PC-3 (cell line): ENCODE data around the gene EYS. TPM values are rescaled to one million over a fixed set of nuclear protein-coding genes. Genes with fewer than 3 reads are reported as not detected.

Experiments
- ATAC-seq: fragments of 200-7000 bp; cut with Tn5 transposase; 2 replicates; pipeline ENCODE4 v1.9.1; 2020; ENCODE audit warnings: mild to moderate bottlenecking, moderate library complexity
- BruUV-seq: library from RNA; stranded (reverse); fragments of 400-500 nt; replicated peaks from 2 replicates; lab custom pipeline; 2021; lab: Mats Ljungman, UMichigan
- CTCF ChIA-PET: fragments of 300-600 bp; sonication (Branson Sonifier 250); formaldehyde crosslinking; loops from one replicate; lab custom pipeline; 2022; ENCODE audit warnings: antibody characterized with exemption; lab: Charles Lee
- POLR2A ChIA-PET: fragments of 300-600 bp; sonication (Branson Sonifier 250); formaldehyde crosslinking; loops from one replicate; lab custom pipeline; 2022; ENCODE audit warnings: antibody characterized with exemption; ENCODE audit not compliant: unreplicated experiment; lab: Charles Lee
- DNase-seq: peaks from one replicate; pipeline ENCODE4 v3.0.0-alpha.2; 2015
- H2AFZ ChIP-seq: fragments of 300-600 bp; sonication (generic); 2 replicates; pipeline ENCODE4 v1.6.0; 2016; ENCODE audit warnings: antibody characterized with exemption, low read length
- H3F3A ChIP-seq: fragments of 300-600 bp; sonication (generic); one replicate; pipeline ENCODE4 v1.6.0; 2017; ENCODE audit warnings: antibody characterized with exemption, low read length, control low read depth, mild to moderate bottlenecking; ENCODE audit not compliant: unreplicated experiment
- H3K27ac ChIP-seq: fragments of 300-600 bp; sonication (generic); 2 replicates; pipeline ENCODE4 v1.5.1; 2016; ENCODE audit warnings: mild to moderate bottlenecking, low read length
- H3K27me3 ChIP-seq: fragments of 300-600 bp; sonication (generic); 2 replicates; pipeline ENCODE4 v1.6.1; 2016; ENCODE audit warnings: low read length, mixed read lengths
- H3K36me3 ChIP-seq: fragments of 300-600 bp; sonication (generic); 2 replicates; pipeline ENCODE4 v1.6.1; 2016; ENCODE audit warnings: low read depth, mixed run types, low read length, mixed read lengths
- H3K4me1 ChIP-seq: fragments of 300-600 bp; sonication (generic); 2 replicates; pipeline ENCODE4 v1.5.1; 2016; ENCODE audit warnings: low read length; ENCODE audit not compliant: insufficient read depth
- H3K4me2 ChIP-seq: fragments of 300-600 bp; sonication (generic); 2 replicates; pipeline ENCODE4 v1.6.0; 2016; ENCODE audit warnings: low read length
- H3K4me3 ChIP-seq: fragments of 300-600 bp; sonication (generic); 2 replicates; pipeline ENCODE4 v1.5.1; 2016; ENCODE audit warnings: mild to moderate bottlenecking, low read length, mixed read lengths
- H3K79me2 ChIP-seq: fragments of 300-600 bp; sonication (generic); 2 replicates; pipeline ENCODE4 v1.6.1; 2017; ENCODE audit warnings: low read length, mixed read lengths
- H3K9ac ChIP-seq: fragments of 300-600 bp; sonication (generic); 2 replicates; pipeline ENCODE4 v1.6.0; 2016; ENCODE audit warnings: mild to moderate bottlenecking, low read length
- H3K9me2 ChIP-seq: fragments of 300-600 bp; sonication (generic); replicated peaks from 2 replicates; pipeline ENCODE4 v1.6.1; 2016; ENCODE audit warnings: mixed run types, low read length, mixed read lengths
- H3K9me3 ChIP-seq: fragments of 300-600 bp; sonication (generic); 2 replicates; pipeline ENCODE4 v1.6.1; 2016; ENCODE audit warnings: low read length, mixed read lengths
- H4K20me1 ChIP-seq: fragments of 300-600 bp; sonication (generic); 2 replicates; pipeline ENCODE4 v1.6.1; 2016; ENCODE audit warnings: low read length, mixed read lengths
- EZH2 ChIP-seq: fragments of 300-600 bp; sonication (generic); IDR thresholded peaks from one replicate; pipeline ENCODE4 v1.6.1; 2017; ENCODE audit warnings: antibody characterized with exemption, mild to moderate bottlenecking, low read length; ENCODE audit not compliant: unreplicated experiment
- EZH2phosphoT487 ChIP-seq: fragments of 300-600 bp; sonication (generic); IDR thresholded peaks from 2 replicates; pipeline ENCODE4 v1.6.1; 2018; ENCODE audit warnings: mild to moderate bottlenecking, antibody characterized with exemption, low read length, borderline replicate concordance
- intact Hi-C: fragments of 100-400 bp; cut with micrococcal nuclease; formaldehyde crosslinking; loops from 2 replicates; pipeline ENCODE4 v1.9.0; 2023
- total RNA-seq: library from RNA; depleted of rRNA; stranded (reverse); fragments of >200 nt; gene quantifications from 2 replicates; pipeline ENCODE4 v1.2.3, GENCODE V29; 2014
- TF ChIP-seq, protein P1 (sequence below): fragments of 300-600 bp; sonication (generic); conservative IDR thresholded peaks from 2 replicates; pipeline ENCODE4 v1.5.1; 2017; ENCODE audit warnings: antibody characterized with exemption, low read depth, mild to moderate bottlenecking, low read length

Gene EYS
- total RNA-seq, 1 experiment from 2014 or later: 0.07 TPM

- CTCF ChIA-PET: no interaction called here
- Histone ChIP-seq H3K36me3 (no peaks in the 10 kb centered on the region), H3K4me3 (no peak overlapping the region), H3K4me2 (no peak overlapping the region), H4K20me1 (no peaks in the 10 kb centered on the region), H2AFZ (no peak overlapping the region), H3K9ac (no peak overlapping the region), H3F3A (no peaks in the 10 kb centered on the region), H3K27me3 (no peaks in the 10 kb centered on the region), H3K27ac (no peak overlapping the region), H3K4me1 (no peaks in the 10 kb centered on the region), H3K9me2 (no peaks in the 10 kb centered on the region), H3K9me3 (no peaks in the 10 kb centered on the region), H3K79me2 (no peaks in the 10 kb centered on the region)
- intact Hi-C loops: no loop called here
- TF ChIP-seq, protein P1, sequence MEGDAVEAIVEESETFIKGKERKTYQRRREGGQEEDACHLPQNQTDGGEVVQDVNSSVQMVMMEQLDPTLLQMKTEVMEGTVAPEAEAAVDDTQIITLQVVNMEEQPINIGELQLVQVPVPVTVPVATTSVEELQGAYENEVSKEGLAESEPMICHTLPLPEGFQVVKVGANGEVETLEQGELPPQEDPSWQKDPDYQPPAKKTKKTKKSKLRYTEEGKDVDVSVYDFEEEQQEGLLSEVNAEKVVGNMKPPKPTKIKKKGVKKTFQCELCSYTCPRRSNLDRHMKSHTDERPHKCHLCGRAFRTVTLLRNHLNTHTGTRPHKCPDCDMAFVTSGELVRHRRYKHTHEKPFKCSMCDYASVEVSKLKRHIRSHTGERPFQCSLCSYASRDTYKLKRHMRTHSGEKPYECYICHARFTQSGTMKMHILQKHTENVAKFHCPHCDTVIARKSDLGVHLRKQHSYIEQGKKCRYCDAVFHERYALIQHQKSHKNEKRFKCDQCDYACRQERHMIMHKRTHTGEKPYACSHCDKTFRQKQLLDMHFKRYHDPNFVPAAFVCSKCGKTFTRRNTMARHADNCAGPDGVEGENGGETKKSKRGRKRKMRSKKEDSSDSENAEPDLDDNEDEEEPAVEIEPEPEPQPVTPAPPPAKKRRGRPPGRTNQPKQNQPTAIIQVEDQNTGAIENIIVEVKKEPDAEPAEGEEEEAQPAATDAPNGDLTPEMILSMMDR: no peak
- TF ChIP-seq EZH2 (no peak), EZH2phosphoT487 (no peak)
- DNase-seq (no peak), ATAC-seq (no peak)
- POLR2A ChIA-PET: no interaction called here
- no TSS peak for BruUV-seq
Measured at GRCh38 chr6:64483956-64484499, 1223.0 kb downstream of the EYS start.

DNA sequence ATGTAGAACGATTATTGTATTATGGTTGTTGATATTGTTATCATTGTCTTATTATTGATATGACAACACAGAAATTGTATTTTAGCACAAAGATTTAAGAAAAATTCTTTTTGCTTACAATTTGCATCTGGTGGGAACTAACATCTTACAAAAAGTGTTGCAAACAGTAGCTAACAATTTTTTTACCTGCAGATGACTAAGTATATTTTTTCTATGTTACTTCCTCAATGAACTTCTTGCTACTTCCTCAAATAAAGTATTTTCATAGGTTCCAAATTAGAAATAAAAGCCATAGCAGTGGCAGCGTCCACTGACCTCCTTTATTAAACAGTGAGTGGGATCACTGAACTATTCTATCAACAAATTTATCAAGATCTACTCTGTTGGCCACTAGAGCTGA is 1224.4 kb downstream of the EYS start:
- Histone ChIP-seq H3K4me2 (no peak overlapping the region), H3K36me3 (no peaks in the 10 kb centered on the region), H3K9ac (no peak overlapping the region), H3K9me2 (no peaks in the 10 kb centered on the region), H3F3A (no peaks in the 10 kb centered on the region), H3K4me1 (no peaks in the 10 kb centered on the region), H3K9me3 (no peaks in the 10 kb centered on the region), H3K79me2 (no peaks in the 10 kb centered on the region), H3K27me3 (no peaks in the 10 kb centered on the region), H3K4me3 (no peak overlapping the region), H3K27ac (no peak overlapping the region), H4K20me1 (no peaks in the 10 kb centered on the region), H2AFZ (no peak overlapping the region)
- intact Hi-C loops: no loop called here
- ATAC-seq (no peak), DNase-seq (no peak)
- TF ChIP-seq EZH2phosphoT487 (no peak), EZH2 (no peak)
- TF ChIP-seq, protein P1: no peak
- POLR2A ChIA-PET: no interaction called here
- CTCF ChIA-PET: no interaction called here
- no TSS peak for BruUV-seq

- Histone ChIP-seq H3F3A (no peaks in the 10 kb centered on the region), H3K9me2 (no peaks in the 10 kb centered on the region), H3K4me1 (no peaks in the 10 kb centered on the region), H3K27ac (no peak overlapping the region), H3K4me3 (no peak overlapping the region), H3K36me3 (no peaks in the 10 kb centered on the region), H3K27me3 (no peaks in the 10 kb centered on the region), H4K20me1 (no peaks in the 10 kb centered on the region), H3K4me2 (no peak overlapping the region), H2AFZ (no peak overlapping the region), H3K79me2 (no peaks in the 10 kb centered on the region), H3K9ac (no peak overlapping the region), H3K9me3 (no peaks in the 10 kb centered on the region)
- intact Hi-C loops: no loop called here
- ChIA-PET CTCF (no interaction called here), POLR2A (no interaction called here)
- TF ChIP-seq EZH2phosphoT487 (no peak), EZH2 (no peak)
- DNase-seq: no peak
- no TSS peak for BruUV-seq
- ATAC-seq: no peak
Measured at GRCh38 chr6:64479134-64479533, 1227.9 kb downstream of the EYS start.
